Activated T-cell treated with anti-CD3 and anti-CD28 coated beads, Interleukin-2, amount 50 U/mL, for 24 hours (primary cell): ENCODE data around the gene VCL.

ENCODE experiments used
- DNase-seq: peaks from one replicate; pipeline ENCODE4 v3.0.0-alpha.2; 2020
- H3K27ac Mint-ChIP-seq: 2 replicates; pipeline ENCODE4 v1.8.0; 2020; ENCODE audit warnings: mild to moderate bottlenecking, mixed read lengths
- H3K27me3 Mint-ChIP-seq: 2 replicates; pipeline ENCODE4 v1.8.0; 2020; ENCODE audit warnings: mixed read lengths
- H3K36me3 Mint-ChIP-seq: 2 replicates; pipeline ENCODE4 v1.8.0; 2020; ENCODE audit warnings: low read depth, mixed read lengths
- H3K4me1 Mint-ChIP-seq: 2 replicates; pipeline ENCODE4 v1.8.0; 2020; ENCODE audit warnings: low read depth, mixed read lengths
- H3K4me3 Mint-ChIP-seq: 2 replicates; pipeline ENCODE4 v1.8.0; 2020; ENCODE audit warnings: mild to moderate bottlenecking, moderate library complexity, mixed read lengths
- H3K9me3 Mint-ChIP-seq: 2 replicates; pipeline ENCODE4 v1.8.0; 2020; ENCODE audit warnings: mixed read lengths

VCL gene

GRCh38 chr10:74097776-74098175 lies 99.9 kb downstream of the VCL start:
- Mint-ChIP-seq H3K4me3 (no peak overlapping the region), H3K27ac (no peak overlapping the region), H3K4me1 (no peaks in the 10 kb centered on the region), H3K9me3 (no peaks in the 10 kb centered on the region), H3K36me3 (peaks cover 67% of the 10 kb centered on the region), H3K27me3 (no peaks in the 10 kb centered on the region)
- no peak for DNase-seq

GRCh38 chr10:74099420-74099819 lies 101.5 kb downstream of the VCL start:
- H3K4me3 Mint-ChIP-seq: no peak overlapping the region
- H3K27me3 Mint-ChIP-seq: no peaks in the 10 kb centered on the region
- H3K9me3 Mint-ChIP-seq: no peaks in the 10 kb centered on the region
- DNase-seq: no peak
- no peaks in the 10 kb centered on the region for H3K4me1 Mint-ChIP-seq
- H3K27ac Mint-ChIP-seq: peak overlapping the region; percentile 18
- H3K36me3 Mint-ChIP-seq: peaks cover 73% of the 10 kb centered on the region

- H3K4me1 Mint-ChIP-seq: no peaks in the 10 kb centered on the region
- no peak overlapping the region for H3K4me3 Mint-ChIP-seq
- H3K27me3 Mint-ChIP-seq: no peaks in the 10 kb centered on the region
- H3K36me3 Mint-ChIP-seq: peaks cover 74% of the 10 kb centered on the region
- no peak for DNase-seq
- H3K27ac Mint-ChIP-seq: peak overlapping the region; percentile 18
- no peaks in the 10 kb centered on the region for H3K9me3 Mint-ChIP-seq
Measured at GRCh38 chr10:74099836-74100235, 101.9 kb downstream of the VCL start.

DNA sequence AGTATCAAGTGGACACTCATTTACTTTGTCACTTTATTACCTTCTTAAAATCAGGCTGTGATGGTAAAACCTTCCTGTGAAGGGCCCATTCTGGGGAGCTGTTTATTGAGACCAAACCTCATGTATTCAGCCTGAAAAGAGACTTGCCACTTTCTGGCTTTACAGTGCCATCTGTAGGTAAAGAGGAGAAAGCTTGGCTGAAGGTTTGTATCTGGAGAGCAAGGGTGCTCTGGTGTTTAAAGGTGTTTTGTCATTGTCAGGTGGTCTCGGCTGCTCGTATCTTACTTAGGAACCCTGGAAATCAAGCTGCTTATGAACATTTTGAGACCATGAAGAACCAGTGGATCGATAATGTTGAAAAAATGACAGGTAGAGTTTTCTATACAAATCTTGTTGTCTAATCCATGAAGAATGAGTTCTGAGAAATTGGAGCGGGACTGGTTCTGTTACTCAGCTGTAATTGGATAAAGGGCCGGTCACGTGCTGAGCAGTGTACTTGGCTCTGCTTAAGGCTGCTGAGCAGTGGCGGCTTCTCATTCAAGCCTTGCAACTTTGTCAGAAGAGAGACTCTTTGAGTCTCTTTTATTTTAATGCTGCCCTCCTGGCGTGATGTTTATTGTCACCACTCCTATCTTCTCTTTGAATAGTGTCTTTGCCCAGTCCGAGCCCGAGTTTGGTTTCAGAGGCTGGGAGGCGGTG lies 105.8 kb downstream of the VCL start:
- Mint-ChIP-seq H3K4me3 (no peak overlapping the region), H3K9me3 (no peaks in the 10 kb centered on the region), H3K27me3 (no peaks in the 10 kb centered on the region), H3K27ac (no peak overlapping the region), H3K4me1 (no peaks in the 10 kb centered on the region), H3K36me3 (peaks cover 79% of the 10 kb centered on the region)
- DNase-seq: no peak

- Mint-ChIP-seq H3K9me3 (no peaks in the 10 kb centered on the region), H3K4me3 (no peak overlapping the region), H3K27me3 (no peaks in the 10 kb centered on the region), H3K4me1 (peaks cover 2% of the 10 kb centered on the region), H3K27ac (no peak overlapping the region), H3K36me3 (peaks cover 81% of the 10 kb centered on the region)
- DNase-seq: no peak
Measured at GRCh38 chr10:74104480-74104879, 106.6 kb downstream of the VCL start.

- no peak overlapping the region for H3K27ac Mint-ChIP-seq
Measured at GRCh38 chr10:74104996-74105395, 107.1 kb downstream of the VCL start.

GRCh38 chr10:74107391-74107790 lies 109.5 kb downstream of the VCL start:
- no peaks in the 10 kb centered on the region for H3K27me3 Mint-ChIP-seq
- H3K4me1 Mint-ChIP-seq: peaks cover 6% of the 10 kb centered on the region
- no peak for DNase-seq
- H3K27ac Mint-ChIP-seq: peak overlapping the region; percentile 34
- H3K4me3 Mint-ChIP-seq: no peak overlapping the region
- H3K9me3 Mint-ChIP-seq: no peaks in the 10 kb centered on the region
- H3K36me3 Mint-ChIP-seq: peaks cover 92% of the 10 kb centered on the region

More at GRCh38 chr10:74104996-74105395, 107.1 kb downstream of the VCL start:
- Mint-ChIP-seq H3K36me3 (peaks cover 82% of the 10 kb centered on the region), H3K9me3 (no peaks in the 10 kb centered on the region), H3K4me1 (peaks cover 6% of the 10 kb centered on the region), H3K4me3 (no peak overlapping the region), H3K27me3 (no peaks in the 10 kb centered on the region)
- no peak for DNase-seq

- H3K27me3 Mint-ChIP-seq: no peaks in the 10 kb centered on the region
- H3K4me1 Mint-ChIP-seq: peaks cover 6% of the 10 kb centered on the region
- no peak for DNase-seq
- no peaks in the 10 kb centered on the region for H3K9me3 Mint-ChIP-seq
- peaks cover 95% of the 10 kb centered on the region for H3K36me3 Mint-ChIP-seq
- H3K4me3 Mint-ChIP-seq: no peak overlapping the region
- H3K27ac Mint-ChIP-seq: peak overlapping the region; percentile 30
Measured at GRCh38 chr10:74109452-74109851, 111.5 kb downstream of the VCL start.

- DNase-seq: no peak
- H3K4me3 Mint-ChIP-seq: no peak overlapping the region
- peaks cover 95% of the 10 kb centered on the region for H3K36me3 Mint-ChIP-seq
- peaks cover 6% of the 10 kb centered on the region for H3K4me1 Mint-ChIP-seq
- H3K9me3 Mint-ChIP-seq: no peaks in the 10 kb centered on the region
- peak overlapping the region; percentile 62 for H3K27ac Mint-ChIP-seq
- H3K27me3 Mint-ChIP-seq: no peaks in the 10 kb centered on the region
Measured at GRCh38 chr10:74110120-74110519, 112.2 kb downstream of the VCL start.

DNA sequence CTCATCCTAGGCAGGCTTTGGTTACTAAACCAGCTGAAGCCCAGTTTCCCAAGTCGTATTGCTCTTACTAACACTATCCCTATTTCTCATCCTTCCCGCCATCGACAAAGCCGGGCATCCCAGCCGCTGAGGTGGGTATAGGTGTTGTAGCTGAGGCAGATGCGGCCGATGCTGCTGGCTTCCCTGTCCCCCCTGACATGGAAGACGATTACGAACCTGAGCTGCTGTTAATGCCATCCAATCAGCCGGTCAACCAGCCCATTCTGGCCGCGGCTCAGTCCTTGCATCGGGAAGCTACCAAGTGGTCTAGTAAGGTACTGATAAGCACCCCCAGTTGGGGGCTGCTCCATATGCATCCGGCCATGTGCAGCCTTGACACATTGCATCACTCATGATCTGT lies 113.9 kb downstream of the VCL start:
- H3K27ac Mint-ChIP-seq: peak overlapping the region; percentile 55
- H3K4me3 Mint-ChIP-seq: no peak overlapping the region
- peaks cover 12% of the 10 kb centered on the region for H3K4me1 Mint-ChIP-seq
- H3K36me3 Mint-ChIP-seq: peaks cover 95% of the 10 kb centered on the region
- H3K27me3 Mint-ChIP-seq: no peaks in the 10 kb centered on the region
- no peaks in the 10 kb centered on the region for H3K9me3 Mint-ChIP-seq
- no peak for DNase-seq

- no peak overlapping the region for H3K4me3 Mint-ChIP-seq
- H3K27me3 Mint-ChIP-seq: no peaks in the 10 kb centered on the region
- no peaks in the 10 kb centered on the region for H3K9me3 Mint-ChIP-seq
- H3K4me1 Mint-ChIP-seq: peaks cover 21% of the 10 kb centered on the region
- no peak for DNase-seq
- peaks cover 97% of the 10 kb centered on the region for H3K36me3 Mint-ChIP-seq
- H3K27ac Mint-ChIP-seq: peak overlapping the region; percentile 7
Measured at GRCh38 chr10:74113546-74113945, 115.6 kb downstream of the VCL start.

GRCh38 chr10:74114041-74114448 lies 116.1 kb downstream of the VCL start:
- DNase-seq: no peak
- Mint-ChIP-seq H3K27me3 (no peaks in the 10 kb centered on the region), H3K27ac (peak overlapping the region; percentile 7), H3K9me3 (no peaks in the 10 kb centered on the region), H3K36me3 (peaks cover 97% of the 10 kb centered on the region), H3K4me1 (peaks cover 21% of the 10 kb centered on the region), H3K4me3 (no peak overlapping the region)

DNA sequence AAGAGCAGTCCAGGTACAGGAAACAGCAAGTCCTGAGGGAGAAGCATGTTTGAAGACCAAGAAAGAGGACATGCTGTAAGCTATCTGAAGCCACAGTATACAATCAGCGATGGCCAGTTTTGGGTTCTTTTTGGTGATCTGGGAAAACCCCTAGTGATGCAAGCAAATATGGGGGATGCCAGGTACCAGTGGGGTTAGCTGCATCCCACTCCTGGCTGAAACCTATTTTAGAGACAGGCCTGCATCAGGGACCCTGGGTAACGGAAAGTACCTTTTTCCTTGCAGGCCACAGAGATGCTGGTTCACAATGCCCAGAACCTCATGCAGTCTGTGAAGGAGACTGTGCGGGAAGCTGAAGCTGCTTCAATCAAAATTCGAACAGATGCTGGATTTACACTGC lies 119.8 kb downstream of the VCL start:
- Mint-ChIP-seq H3K27me3 (no peaks in the 10 kb centered on the region), H3K4me1 (peaks cover 15% of the 10 kb centered on the region), H3K4me3 (no peak overlapping the region), H3K9me3 (no peaks in the 10 kb centered on the region), H3K36me3 (peaks cover 97% of the 10 kb centered on the region), H3K27ac (peak overlapping the region; percentile 86)
- DNase-seq: no peak

GRCh38 chr10:74118804-74119203 lies 120.9 kb downstream of the VCL start:
- Mint-ChIP-seq H3K27me3 (no peaks in the 10 kb centered on the region), H3K9me3 (no peaks in the 10 kb centered on the region), H3K36me3 (peaks cover 97% of the 10 kb centered on the region), H3K27ac (peak overlapping the region; percentile 86), H3K4me3 (no peak overlapping the region), H3K4me1 (peaks cover 18% of the 10 kb centered on the region)
- no peak for DNase-seq

- peak overlapping the region; percentile 48 for H3K27ac Mint-ChIP-seq
- DNase-seq: no peak
- H3K4me1 Mint-ChIP-seq: peaks cover 16% of the 10 kb centered on the region
- H3K4me3 Mint-ChIP-seq: no peak overlapping the region
- peaks cover 98% of the 10 kb centered on the region for H3K36me3 Mint-ChIP-seq
- no peaks in the 10 kb centered on the region for H3K27me3 Mint-ChIP-seq
- H3K9me3 Mint-ChIP-seq: no peaks in the 10 kb centered on the region
Measured at GRCh38 chr10:74120911-74121310, 123.0 kb downstream of the VCL start.

DNA sequence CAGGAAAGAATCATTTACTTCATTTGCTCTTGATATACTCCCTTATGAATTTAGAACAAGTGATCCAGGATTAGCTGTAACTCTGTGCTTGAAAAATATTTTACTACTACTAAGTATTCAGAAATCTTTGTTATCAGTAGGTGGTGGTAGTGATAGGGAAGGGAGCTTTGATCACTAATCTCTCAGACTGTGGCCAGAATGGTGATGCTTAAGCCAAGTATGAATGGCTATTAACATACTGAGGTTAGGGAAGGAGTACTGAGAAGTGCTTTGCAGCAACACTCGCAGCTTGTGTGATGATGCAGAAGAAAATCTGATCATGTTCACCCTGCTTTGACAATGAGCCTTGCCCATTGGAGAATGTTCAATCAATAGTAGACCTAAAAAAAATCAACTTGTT lies 123.5 kb downstream of the VCL start:
- Mint-ChIP-seq H3K9me3 (no peaks in the 10 kb centered on the region), H3K4me3 (no peak overlapping the region), H3K36me3 (peaks cover 98% of the 10 kb centered on the region), H3K27ac (peak overlapping the region; percentile 48), H3K27me3 (no peaks in the 10 kb centered on the region), H3K4me1 (peaks cover 14% of the 10 kb centered on the region)
- no peak for DNase-seq
